NCI-H460 (cell line): Measurements from ENCODE around the gene PEX11A. TPM values are rescaled to one million over a fixed set of nuclear protein-coding genes. Genes with fewer than 3 reads are reported as not detected.

Experiments
- DNase-seq: peaks from one replicate; pipeline ENCODE4 v3.0.0-alpha.2; 2016; ENCODE audit warnings: low read depth; ENCODE audit errors: extremely low read depth
- small RNA-seq, 2 experiments: library from RNA; depleted of rRNA; stranded (forward); fragments of <200 nt; gene quantifications; one replicate each; pipeline ENCODE3, GENCODE V24; 2014
- total RNA-seq: library from RNA; depleted of rRNA; stranded (reverse); fragments of >200 nt; shearing (Covaris generic); gene quantifications from 2 replicates; pipeline ENCODE4 v1.2.3, GENCODE V29; 2014; rRNA removed

Gene PEX11A
- total RNA-seq, 1 experiment from 2014 or later, result 8.4 TPM

GRCh38 chr15:89631902-89632264 lies 58.7 kb downstream of the PEX11A start:
- DNase-seq, result no peak

Small RNA genes lying within 50 kb of the gene (small RNA-seq; reads per million reads assigned to genes)
- 0 reads per million in 2 experiments for gene RNU6-132P

Other genes with a start within 250 kb of the PEX11A start
- gene RHCG, start 194.2 kb downstream of the PEX11A start, total RNA-seq, result 0.59 and 0.78 TPM in 2 replicates
- 5.2 and 5.9 TPM in 2 replicates for gene TICRR, start 115.3 kb downstream of the PEX11A start, total RNA-seq
- 1.9 and 2.6 TPM in 2 replicates for gene KIF7, start 35.3 kb downstream of the PEX11A start, total RNA-seq
- 0.40 and 0.52 TPM in 2 replicates for gene PLIN1, start 11.4 kb downstream of the PEX11A start, total RNA-seq
- gene WDR93, start 57 bp upstream of the PEX11A start, total RNA-seq, result 0.17 and 0.30 TPM in 2 replicates
- 3.1 TPM in 2 replicates for gene MESP1, start 60.5 kb upstream of the PEX11A start, total RNA-seq
- gene MESP2, start 85.6 kb upstream of the PEX11A start, total RNA-seq, result not detected in 2 replicates
- 0.45 TPM in 1 of 2 replicates, not detected in the other for gene ANPEP, start 124.1 kb upstream of the PEX11A start, total RNA-seq
- 47.9 and 53.0 TPM in 2 replicates for gene AP3S2, start 203.2 kb upstream of the PEX11A start, total RNA-seq
- 4.1 and 5.2 TPM in 2 replicates for gene ARPIN, start 222.2 kb upstream of the PEX11A start, total RNA-seq